IMR-90 (cell line): ENCODE results near the gene EFCAB9. TPM values are rescaled to one million over a fixed set of nuclear protein-coding genes. Genes with fewer than 3 reads are reported as not detected.

ENCODE experiments used
- ATAC-seq: fragments of 200-7000 bp; cut with Tn5 transposase; 2 replicates; pipeline ENCODE4 v1.9.1; 2020; ENCODE audit warnings: low read depth, mild to moderate bottlenecking, moderate library complexity
- BruUV-seq: library from RNA; stranded (reverse); fragments of 400-500 nt; replicated peaks from 2 replicates; lab custom pipeline; 2021; lab: Mats Ljungman, UMichigan
- CTCF ChIA-PET: fragments of 300-600 bp; formaldehyde crosslinking; extraction: SDS; loops from one replicate; lab custom pipeline; 2021; ENCODE audit warnings: antibody characterized with exemption; lab: Yijun Ruan, JAX
- POLR2A ChIA-PET: fragments of 300-600 bp; sonication (Branson Sonifier 250); formaldehyde crosslinking; loops from one replicate; lab custom pipeline; 2022; ENCODE audit warnings: antibody characterized with exemption; ENCODE audit not compliant: unreplicated experiment; lab: Charles Lee
- DNase-seq: peaks from one replicate; pipeline ENCODE4 v3.0.0; 2013
- H2AFZ ChIP-seq: replicated peaks from 2 replicates; pipeline ENCODE3; 2013; ENCODE audit warnings: low read length, mild to moderate bottlenecking; ENCODE audit not compliant: poor library complexity
- H2AK5ac ChIP-seq: 2 replicates; pipeline ENCODE4 v1.6.1; 2013; ENCODE audit warnings: low read depth, low read length, inconsistent platforms
- H2AK9ac ChIP-seq: replicated peaks from 2 replicates; pipeline ENCODE3; 2013; ENCODE audit warnings: mild to moderate bottlenecking, low read depth, low read length, moderate library complexity; ENCODE audit not compliant: poor library complexity
- H2BK120ac ChIP-seq: 2 replicates; pipeline ENCODE4 v1.6.1; 2013; ENCODE audit warnings: low read depth, low read length, inconsistent platforms
- H2BK15ac ChIP-seq: 3 replicates; pipeline ENCODE4 v1.6.1; 2013; ENCODE audit warnings: low read depth, low read length, inconsistent platforms
- H2BK20ac ChIP-seq: 2 replicates; pipeline ENCODE4 v1.6.1; 2013; ENCODE audit warnings: low read depth, mild to moderate bottlenecking, inconsistent platforms, low read length, moderate library complexity
- H2BK5ac ChIP-seq: 2 replicates; pipeline ENCODE4 v1.6.1; 2013; ENCODE audit warnings: mild to moderate bottlenecking, low read depth, low read length, inconsistent platforms; ENCODE audit not compliant: poor library complexity, severe bottlenecking
- H3K14ac ChIP-seq: replicated peaks from 2 replicates; pipeline ENCODE4 v1.6.1; 2013; ENCODE audit warnings: low read depth, low read length, inconsistent platforms
- H3K18ac ChIP-seq: 2 replicates; pipeline ENCODE4 v1.6.1; 2013; ENCODE audit warnings: low read depth, low read length, control low read depth
- H3K23ac ChIP-seq: 2 replicates; pipeline ENCODE4 v1.6.1; 2013; ENCODE audit warnings: low read depth, low read length, inconsistent platforms
- H3K27ac ChIP-seq: 2 replicates; pipeline ENCODE4 v1.5.1; 2013; ENCODE audit warnings: mild to moderate bottlenecking, control low read depth, low read length; ENCODE audit not compliant: insufficient read depth
- H3K27me3 ChIP-seq: 2 replicates; pipeline ENCODE4 v1.6.1; 2013; ENCODE audit warnings: low read length; ENCODE audit not compliant: control insufficient read depth, insufficient read depth
- H3K36me3 ChIP-seq: 2 replicates; pipeline ENCODE4 v1.6.1; 2013; ENCODE audit warnings: low read length, mixed read lengths; ENCODE audit not compliant: control insufficient read depth, insufficient read depth
- H3K4ac ChIP-seq: 2 replicates; pipeline ENCODE4 v1.6.1; 2013; ENCODE audit warnings: low read depth, low read length, inconsistent platforms
- H3K4me1 ChIP-seq: 2 replicates; pipeline ENCODE4 v1.6.1; 2013; ENCODE audit warnings: low read length, mixed read lengths; ENCODE audit not compliant: control insufficient read depth, insufficient read depth
- H3K4me2 ChIP-seq: 2 replicates; pipeline ENCODE4 v1.6.1; 2013; ENCODE audit warnings: low read depth, mild to moderate bottlenecking, control low read depth, low read length, moderate library complexity
- H3K4me3 ChIP-seq: 2 replicates; pipeline ENCODE4 v1.5.1; 2013; ENCODE audit warnings: low read depth, mild to moderate bottlenecking, control low read depth, low read length, moderate library complexity; ENCODE audit not compliant: insufficient read depth
- H3K56ac ChIP-seq: 2 replicates; pipeline ENCODE4 v1.6.1; 2013; ENCODE audit warnings: low read length, inconsistent platforms; ENCODE audit not compliant: insufficient read depth; ENCODE audit errors: extremely low read depth
- H3K79me1 ChIP-seq, 2 experiments: 2 replicates each; pipeline ENCODE4 v1.6.1; 2013; ENCODE audit warnings: low read length in 2 of 2, inconsistent platforms in 1 of 2, low read depth in 1 of 2
- H3K9ac ChIP-seq: 2 replicates; pipeline ENCODE4 v1.6.1; 2013; ENCODE audit warnings: low read depth, low read length, control low read depth
- H3K9me1 ChIP-seq: 2 replicates; pipeline ENCODE4 v1.6.1; 2013; ENCODE audit warnings: low read length, inconsistent platforms; ENCODE audit not compliant: insufficient read depth
- H3K9me3 ChIP-seq: 2 replicates; pipeline ENCODE4 v1.6.1; 2013; ENCODE audit warnings: low read length; ENCODE audit not compliant: control insufficient read depth, insufficient read depth
- H4K20me1 ChIP-seq: 2 replicates; pipeline ENCODE4 v1.6.1; 2013; ENCODE audit warnings: low read length, inconsistent platforms; ENCODE audit not compliant: insufficient read depth
- H4K5ac ChIP-seq: 2 replicates; pipeline ENCODE4 v1.6.1; 2013; ENCODE audit warnings: mild to moderate bottlenecking, low read depth, low read length, control low read depth
- H4K8ac ChIP-seq, 2 experiments: 2 replicates each; pipeline ENCODE4 v1.6.1; 2013; ENCODE audit warnings: low read depth in 2 of 2, low read length in 2 of 2, control low read depth in 1 of 2, inconsistent platforms in 1 of 2
- H4K91ac ChIP-seq: 2 replicates; pipeline ENCODE4 v1.6.1; 2013; ENCODE audit warnings: low read depth, low read length, inconsistent platforms; ENCODE audit not compliant: insufficient read depth
- FOS ChIP-seq: fragments of 150-350 bp; IDR thresholded peaks from 2 replicates; pipeline ENCODE4 v1.6.1; 2016; ENCODE audit warnings: low read depth, low read length
- MAFK ChIP-seq: IDR thresholded peaks from 2 replicates; pipeline ENCODE4 v1.6.1; 2012; ENCODE audit warnings: low read depth, low read length, improper control_type of control experiment
- NFE2L2 ChIP-seq: fragments of 150-350 bp; IDR thresholded peaks from 2 replicates; pipeline ENCODE4 v1.6.1; 2016; ENCODE audit warnings: low read depth, mild to moderate bottlenecking, low read length
- POLR2A ChIP-seq: IDR thresholded peaks from 2 replicates; pipeline ENCODE4 v1.6.1; 2012; ENCODE audit warnings: mild to moderate bottlenecking, low read depth, low read length
- SMC3 ChIP-seq: fragments of 150-350 bp; IDR thresholded peaks from 2 replicates; pipeline ENCODE4 v1.6.1; 2016; ENCODE audit warnings: low read depth, mild to moderate bottlenecking, antibody characterized with exemption, low read length, moderate library complexity
- WGBS, 2 experiments: methylation state at CpG; one replicate each; pipeline versions ENCODE4 v1.1.5 to v1.1.7; 2013; ENCODE audit warnings: missing lambda C conversion rate in 2 of 2; ENCODE audit not compliant: insufficient read length in 1 of 2; ENCODE audit errors: extremely low coverage in 2 of 2; 5-methylcytosine and 5-hydroxymethylcytosine counted together
- dilution Hi-C: fragments of 300-500 bp; cut with HindIII; formaldehyde crosslinking; loops from one replicate; pipeline ENCODE4 v1.14.3; 2018; ENCODE audit warnings: low sequenced_read_pairs; ENCODE audit not compliant: unreplicated experiment
- in situ Hi-C: fragments of 300-500 bp; cut with MboI; formaldehyde crosslinking; loops from 3 replicates; pipeline ENCODE4 v1.14.3; 2019; ENCODE audit warnings: low sequenced_read_pairs, inconsistent platforms, mixed read lengths
- intact Hi-C: fragments of 100-400 bp; cut with micrococcal nuclease; formaldehyde crosslinking; loops from 2 replicates; pipeline ENCODE4 v1.10.0; 2022
- polyA plus RNA-seq, 3 experiments: library from polyadenylated mRNA; depleted of rRNA; stranded (reverse); fragments of >200 nt; gene quantifications; 2 replicates each; pipeline ENCODE4 v1.2.3, GENCODE V29; 2012; ENCODE audit warnings: low replicate concordance in 1 of 3
- total RNA-seq: library from RNA; depleted of rRNA; stranded (reverse); fragments of >200 nt; gene quantifications from 2 replicates; pipeline ENCODE4 v1.2.3, GENCODE V29; 2012
- TF ChIP-seq, protein P1 (sequence below): conservative IDR thresholded peaks from 2 replicates; pipeline ENCODE4 v1.5.1; 2012; ENCODE audit warnings: mild to moderate bottlenecking, low read depth, low read length, improper control_type of control experiment

The EFCAB9 gene
- total and polyA plus RNA-seq, 2 of the 4 experiments (the other 2 are of a cell fraction) = not detected

DNA sequence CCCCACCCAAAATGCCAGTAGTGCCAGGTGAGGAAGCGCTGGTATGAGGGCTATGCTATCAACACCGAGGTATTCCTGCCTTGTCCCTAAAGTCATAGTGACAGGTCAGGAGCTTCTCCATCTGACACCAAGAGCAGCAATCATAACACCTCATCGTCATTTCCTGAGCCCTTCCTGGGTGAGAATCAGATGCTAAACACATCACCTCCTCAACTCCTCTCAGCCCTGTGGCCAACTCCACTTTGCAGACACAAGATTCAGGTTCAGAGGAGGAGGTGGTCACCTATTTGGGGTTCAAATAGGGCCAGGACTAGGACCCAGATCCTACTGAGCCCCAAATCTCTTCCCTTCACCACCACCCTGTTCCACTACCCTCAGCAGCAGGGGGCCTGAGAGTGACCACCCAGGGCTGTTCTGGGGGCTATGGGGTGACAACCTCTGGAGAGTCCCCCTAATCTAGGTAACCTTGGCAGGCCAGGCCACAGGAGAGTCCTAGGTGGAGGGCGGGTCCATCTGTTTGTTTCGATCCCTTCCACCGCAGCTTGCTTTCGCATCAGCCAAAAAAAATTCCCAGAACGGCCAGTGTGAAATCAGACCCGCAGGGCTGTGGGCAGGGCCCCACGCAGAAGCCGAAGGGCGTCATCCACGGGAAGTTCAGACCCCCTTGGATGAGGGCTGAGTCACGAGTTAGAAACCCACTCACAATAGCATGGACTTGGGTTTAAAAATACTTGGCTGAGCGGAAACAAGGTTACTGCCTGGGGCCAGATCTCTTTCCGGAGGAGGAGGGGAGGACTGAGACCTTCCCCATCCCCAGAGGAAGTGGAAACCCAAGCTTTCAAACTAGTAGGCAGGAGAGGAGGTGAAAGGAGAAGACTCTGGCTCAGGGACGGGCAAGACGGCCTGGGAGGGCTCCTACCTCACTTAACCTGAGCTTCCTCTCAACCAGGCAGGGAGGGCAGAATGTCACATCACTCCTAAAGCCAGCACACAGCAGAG is 14.7 kb upstream of the EFCAB9 start:
- peaks cover 28% of the 10 kb centered on the region for H3K9me1 ChIP-seq
- no peak overlapping the region; the same call in 1 of the 2 replicates for H3K4me2 ChIP-seq
- H4K8ac ChIP-seq = peak overlapping the region in 1 of 2 experiments; percentile 22; a peak in 2 of 4 replicates
- H4K5ac ChIP-seq = peak overlapping the region; percentile 77; the same call in 1 of the 2 replicates
- H3K36me3 ChIP-seq = peaks cover 2% of the 10 kb centered on the region
- H4K20me1 ChIP-seq = peaks cover 51% of the 10 kb centered on the region
- CTCF ChIA-PET = interaction anchor here (0.6 to 0.9 kb wide), 2 partner anchors 15 to 101 kb away, joined by 3 read pairs; no protein-coding TSS in a partner anchor
- H2BK20ac ChIP-seq = no peak overlapping the region
- no peak overlapping the region for H2BK15ac ChIP-seq
- H2AFZ ChIP-seq = peak overlapping the region; percentile 37
- DNase-seq (peak; percentile 40), ATAC-seq (peak; percentile 40)
- dilution Hi-C loops = no loop called here
- intact Hi-C loops = no loop called here
- no peak overlapping the region for H2BK120ac ChIP-seq
- no TSS peak for BruUV-seq
- peaks cover 22 to 74% of the 10 kb centered on the region in 2 experiments for H3K79me1 ChIP-seq
- no peak overlapping the region for H3K4me3 ChIP-seq
- H3K9ac ChIP-seq = peak overlapping the region; percentile 23; the same call in 1 of the 2 replicates
- in situ Hi-C loops = loop anchor here (25.0 kb wide), 1 partner anchor 767 kb away; the partner anchor contains the start of gene FGF18
- peak overlapping the region; percentile 60 for H3K4ac ChIP-seq
- H2AK5ac ChIP-seq = no peak overlapping the region
- H3K27ac ChIP-seq = no peak overlapping the region
- H2AK9ac ChIP-seq = peak overlapping the region; percentile 18
- H4K91ac ChIP-seq = no peak overlapping the region
- POLR2A ChIA-PET = no interaction called here
- no peak overlapping the region for H2BK5ac ChIP-seq
- TF ChIP-seq SMC3 (no peak), FOS (no peak), POLR2A (no peak), MAFK (no peak), NFE2L2 (no peak)
- TF ChIP-seq, protein P1, sequence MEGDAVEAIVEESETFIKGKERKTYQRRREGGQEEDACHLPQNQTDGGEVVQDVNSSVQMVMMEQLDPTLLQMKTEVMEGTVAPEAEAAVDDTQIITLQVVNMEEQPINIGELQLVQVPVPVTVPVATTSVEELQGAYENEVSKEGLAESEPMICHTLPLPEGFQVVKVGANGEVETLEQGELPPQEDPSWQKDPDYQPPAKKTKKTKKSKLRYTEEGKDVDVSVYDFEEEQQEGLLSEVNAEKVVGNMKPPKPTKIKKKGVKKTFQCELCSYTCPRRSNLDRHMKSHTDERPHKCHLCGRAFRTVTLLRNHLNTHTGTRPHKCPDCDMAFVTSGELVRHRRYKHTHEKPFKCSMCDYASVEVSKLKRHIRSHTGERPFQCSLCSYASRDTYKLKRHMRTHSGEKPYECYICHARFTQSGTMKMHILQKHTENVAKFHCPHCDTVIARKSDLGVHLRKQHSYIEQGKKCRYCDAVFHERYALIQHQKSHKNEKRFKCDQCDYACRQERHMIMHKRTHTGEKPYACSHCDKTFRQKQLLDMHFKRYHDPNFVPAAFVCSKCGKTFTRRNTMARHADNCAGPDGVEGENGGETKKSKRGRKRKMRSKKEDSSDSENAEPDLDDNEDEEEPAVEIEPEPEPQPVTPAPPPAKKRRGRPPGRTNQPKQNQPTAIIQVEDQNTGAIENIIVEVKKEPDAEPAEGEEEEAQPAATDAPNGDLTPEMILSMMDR = no peak
- H3K23ac ChIP-seq = peak overlapping the region; percentile 5; the same call in 1 of the 2 replicates
- WGBS, 2 experiments = 80% methylated on average over 8 of the region's 18 CpGs; no CpG with 5 or more reads in 1 of the 2 experiments
- no peaks in the 10 kb centered on the region for H3K27me3 ChIP-seq
- H3K4me1 ChIP-seq = peaks cover 5% of the 10 kb centered on the region; the same call in 1 of the 2 replicates
- H3K56ac ChIP-seq = no peak overlapping the region
- H3K14ac ChIP-seq = 0 out of 2 replicates have a peak overlapping the region, but pooled peaks have one; percentile 14
- no peaks in the 10 kb centered on the region for H3K9me3 ChIP-seq
- H3K18ac ChIP-seq = no peak overlapping the region; the same call in 1 of the 2 replicates
